Osteocyte (in vitro differentiated cells): ENCODE results near the gene TEX55. TPM values are rescaled to one million over a fixed set of nuclear protein-coding genes. Genes with fewer than 3 reads are reported as not detected.
"Not testable (repeated sequence)": the region's sequence is repeated elsewhere in the genome, so short reads cannot be mapped to it uniquely, and the experiment has no call there.

Source experiments
- DNase-seq: peaks from one replicate; pipeline ENCODE4 v3.0.0; 2021; ENCODE audit warnings: mixed read lengths; ENCODE audit not compliant: unreplicated experiment; ENCODE audit errors: extremely low spot score
- H3K27ac Mint-ChIP-seq: one replicate; pipeline ENCODE4 v1.8.0; 2021; ENCODE audit warnings: mild to moderate bottlenecking, mixed read lengths; ENCODE audit not compliant: unreplicated experiment
- H3K27me3 Mint-ChIP-seq: one replicate; pipeline ENCODE4 v1.8.0; 2021; ENCODE audit warnings: mixed read lengths; ENCODE audit not compliant: unreplicated experiment
- H3K36me3 Mint-ChIP-seq: one replicate; pipeline ENCODE4 v1.8.0; 2021; ENCODE audit warnings: mixed read lengths; ENCODE audit not compliant: unreplicated experiment
- H3K4me1 Mint-ChIP-seq: one replicate; pipeline ENCODE4 v1.8.0; 2021; ENCODE audit warnings: mixed read lengths; ENCODE audit not compliant: unreplicated experiment
- H3K4me3 Mint-ChIP-seq: one replicate; pipeline ENCODE4 v1.8.0; 2021; ENCODE audit warnings: mild to moderate bottlenecking, moderate library complexity, mixed read lengths; ENCODE audit not compliant: unreplicated experiment
- H3K9me3 Mint-ChIP-seq: one replicate; pipeline ENCODE4 v1.8.0; 2021; ENCODE audit warnings: mixed read lengths; ENCODE audit not compliant: unreplicated experiment
- CTCF ChIP-seq: fragments of 200-600 bp; sonication (generic); IDR thresholded peaks from 2 replicates; pipeline ENCODE4 v1.5.0; 2021; ENCODE audit warnings: antibody characterized with exemption, mild to moderate bottlenecking, moderate library complexity
- long read RNA-seq: library from polyadenylated mRNA; unstranded; transcript quantifications from one replicate; pipeline ENCODE4 v2.0.0, GENCODE V29; 2021
- total RNA-seq: library from RNA; stranded (reverse); gene quantifications from 2 replicates; pipeline ENCODE4 v1.2.1, GENCODE V29; 2021

Gene TEX55
- total RNA-seq = not detected in 2 replicates
- long read RNA-seq = 0 reads

GRCh38 chr3:119145500-119146167, at the start of gene TEX55:
TEX55 (plus strand) TSS chr3:119146165; CDS start chr3:119146190, 25 bp downstream.
- TF ChIP-seq CTCF = peak; percentile 81
- no peaks in the 10 kb centered on the region for H3K36me3 Mint-ChIP-seq
- H3K9me3 Mint-ChIP-seq = no peaks in the 10 kb centered on the region
- no peak within 1 kb of the TSS for H3K4me3 Mint-ChIP-seq
- no peak for DNase-seq
- H3K4me1 Mint-ChIP-seq = peaks cover 3% of the 10 kb centered on the region
- no peak within 1 kb of the TSS for H3K27ac Mint-ChIP-seq
- no peaks in the 10 kb centered on the region for H3K27me3 Mint-ChIP-seq

GRCh38 chr3:119098003-119098402, 48.0 kb upstream of the TEX55 start:
- Mint-ChIP-seq H3K9me3 (no peaks in the 10 kb centered on the region), H3K27ac (no peak overlapping the region), H3K27me3 (peaks cover 41% of the 10 kb centered on the region), H3K4me3 (no peak overlapping the region), H3K4me1 (no peaks in the 10 kb centered on the region), H3K36me3 (no peaks in the 10 kb centered on the region)
- TF ChIP-seq CTCF = no peak
- no peak for DNase-seq

- H3K27me3 Mint-ChIP-seq = peaks cover 44% of the 10 kb centered on the region
- peak; percentile 83 for TF ChIP-seq CTCF
- H3K9me3 Mint-ChIP-seq = no peaks in the 10 kb centered on the region
- no peak overlapping the region for H3K4me3 Mint-ChIP-seq
- no peak for DNase-seq
- H3K36me3 Mint-ChIP-seq = no peaks in the 10 kb centered on the region
- no peaks in the 10 kb centered on the region for H3K4me1 Mint-ChIP-seq
- no peak overlapping the region for H3K27ac Mint-ChIP-seq
Measured at GRCh38 chr3:119098619-119099222, 47.2 kb upstream of the TEX55 start.

- no peak for TF ChIP-seq CTCF
- H3K4me3 Mint-ChIP-seq = no peak overlapping the region
- no peaks in the 10 kb centered on the region for H3K4me1 Mint-ChIP-seq
- H3K36me3 Mint-ChIP-seq = no peaks in the 10 kb centered on the region
- no peaks in the 10 kb centered on the region for H3K9me3 Mint-ChIP-seq
- DNase-seq = no peak
- no peak overlapping the region for H3K27ac Mint-ChIP-seq
- peaks cover 48% of the 10 kb centered on the region for H3K27me3 Mint-ChIP-seq
Measured at GRCh38 chr3:119099785-119100184, 46.2 kb upstream of the TEX55 start.

GRCh38 chr3:119104031-119104430, 41.9 kb upstream of the TEX55 start:
- Mint-ChIP-seq H3K27ac (no peak overlapping the region), H3K9me3 (no peaks in the 10 kb centered on the region), H3K27me3 (peaks cover 55% of the 10 kb centered on the region), H3K4me1 (no peaks in the 10 kb centered on the region), H3K36me3 (no peaks in the 10 kb centered on the region), H3K4me3 (no peak overlapping the region)
- TF ChIP-seq CTCF = no peak
- DNase-seq = no peak

GRCh38 chr3:119118330-119118729, 27.6 kb upstream of the TEX55 start:
- not testable (repeated sequence) for H3K4me1 Mint-ChIP-seq, DNase-seq, H3K36me3 Mint-ChIP-seq, H3K4me3 Mint-ChIP-seq, H3K27ac Mint-ChIP-seq, H3K9me3 Mint-ChIP-seq
- H3K27me3 Mint-ChIP-seq = peaks cover 22% of the 10 kb centered on the region
